DND-41 (cell line): ENCODE data around the gene EGF.

Source experiments
- ATAC-seq: fragments of 200-7000 bp; cut with Tn5 transposase; 3 replicates; pipeline ENCODE4 v1.9.1; 2021; ENCODE audit warnings: low read depth; ENCODE audit not compliant: insufficient read depth
- DNase-seq: peaks from one replicate; pipeline ENCODE4 v3.0.0-alpha.2; 2020
- H2AFZ ChIP-seq: 2 replicates; pipeline ENCODE4 v1.6.0; 2012; ENCODE audit warnings: low read depth, low read length
- H3K27ac ChIP-seq: 2 replicates; pipeline ENCODE4 v1.5.1; 2012; ENCODE audit warnings: low read length, inconsistent platforms
- H3K27me3 ChIP-seq: fragments of 200-600 bp; sonication (generic); 2 replicates; pipeline ENCODE4 v1.6.0; 2012; ENCODE audit warnings: low read length, mild to moderate bottlenecking, inconsistent platforms; ENCODE audit not compliant: insufficient read depth, poor library complexity
- H3K36me3 ChIP-seq: 2 replicates; pipeline ENCODE4 v1.5.1; 2012; ENCODE audit warnings: low read length, inconsistent platforms; ENCODE audit not compliant: insufficient read depth
- H3K4me1 ChIP-seq: 2 replicates; pipeline ENCODE4 v1.5.1; 2012; ENCODE audit warnings: mild to moderate bottlenecking, low read length; ENCODE audit not compliant: insufficient read depth
- H3K4me2 ChIP-seq: 2 replicates; pipeline ENCODE4 v1.6.0; 2012; ENCODE audit warnings: mild to moderate bottlenecking, moderate library complexity, low read length, inconsistent platforms; ENCODE audit not compliant: insufficient read depth
- H3K4me3 ChIP-seq, 2 experiments: fragments of 200-600 bp in 1 of 2; shearing (Covaris generic) in 1 of 2; 2 replicates each; pipeline ENCODE4 v1.5.1; 2012 to 2016; ENCODE audit warnings: inconsistent platforms in 2 of 2, low read length in 2 of 2, mild to moderate bottlenecking in 2 of 2, low read depth in 1 of 2, moderate library complexity in 1 of 2
- H3K79me2 ChIP-seq: 2 replicates; pipeline ENCODE4 v1.6.0; 2012; ENCODE audit warnings: low read length, inconsistent platforms; ENCODE audit not compliant: insufficient read depth
- H3K9ac ChIP-seq: 2 replicates; pipeline ENCODE4 v1.6.0; 2012; ENCODE audit warnings: low read depth, mild to moderate bottlenecking, inconsistent platforms, low read length, moderate library complexity
- H3K9me3 ChIP-seq: 2 replicates; pipeline ENCODE4 v1.5.1; 2012; ENCODE audit warnings: low read length, moderate library complexity, mild to moderate bottlenecking, inconsistent platforms; ENCODE audit not compliant: insufficient read depth, severe bottlenecking
- H4K20me1 ChIP-seq: 2 replicates; pipeline ENCODE4 v1.6.0; 2012; ENCODE audit warnings: low read length; ENCODE audit not compliant: insufficient read depth
- CTCF ChIP-seq: IDR thresholded peaks from 2 replicates; pipeline ENCODE4 v1.5.1; 2012; ENCODE audit warnings: borderline replicate concordance, low read length, moderate library complexity, mild to moderate bottlenecking; ENCODE audit not compliant: poor library complexity, severe bottlenecking; ENCODE audit errors: extremely low read depth
- EZH2 ChIP-seq: IDR thresholded peaks from 3 replicates; pipeline ENCODE4 v1.6.1; 2012; ENCODE audit warnings: borderline replicate concordance, low read depth, mild to moderate bottlenecking, moderate library complexity, low read length, inconsistent platforms; ENCODE audit not compliant: severe bottlenecking

Gene EGF

GRCh38 chr4:109886303-109886702, 26.4 kb upstream of the EGF start:
- no peak overlapping the region for H3K4me2 ChIP-seq
- no peak for TF ChIP-seq CTCF
- TF ChIP-seq EZH2, result no peak

GRCh38 chr4:109887071-109887470, 25.6 kb upstream of the EGF start:
- ATAC-seq (no peak), DNase-seq (no peak)
- no peaks in the 10 kb centered on the region for H3K27me3 ChIP-seq
- no peak overlapping the region for H3K27ac ChIP-seq
- no peak overlapping the region for H3K9ac ChIP-seq
- no peak overlapping the region for H3K4me3 ChIP-seq
- no peaks in the 10 kb centered on the region for H3K9me3 ChIP-seq
- H3K36me3 ChIP-seq, result no peaks in the 10 kb centered on the region
- TF ChIP-seq CTCF, result no peak
- no peak for TF ChIP-seq EZH2
- H3K4me1 ChIP-seq, result no peaks in the 10 kb centered on the region
- no peak overlapping the region for H2AFZ ChIP-seq
- no peaks in the 10 kb centered on the region for H3K79me2 ChIP-seq
- no peaks in the 10 kb centered on the region for H4K20me1 ChIP-seq
- H3K4me2 ChIP-seq, result no peak overlapping the region

More at GRCh38 chr4:109886303-109886702, 26.4 kb upstream of the EGF start:
- Histone ChIP-seq H3K27ac (no peak overlapping the region), H3K9me3 (no peaks in the 10 kb centered on the region), H2AFZ (no peak overlapping the region), H3K4me3 (no peak overlapping the region), H3K27me3 (no peaks in the 10 kb centered on the region), H4K20me1 (no peaks in the 10 kb centered on the region), H3K9ac (no peak overlapping the region), H3K79me2 (no peaks in the 10 kb centered on the region), H3K4me1 (no peaks in the 10 kb centered on the region), H3K36me3 (no peaks in the 10 kb centered on the region)
- DNase-seq (no peak), ATAC-seq (no peak)

- Histone ChIP-seq H3K9me3 (no peaks in the 10 kb centered on the region), H3K4me3 (no peak overlapping the region), H3K27me3 (no peaks in the 10 kb centered on the region), H3K4me2 (no peak overlapping the region), H3K4me1 (no peaks in the 10 kb centered on the region), H3K9ac (no peak overlapping the region), H3K27ac (no peak overlapping the region), H2AFZ (no peak overlapping the region), H4K20me1 (no peaks in the 10 kb centered on the region), H3K36me3 (no peaks in the 10 kb centered on the region), H3K79me2 (no peaks in the 10 kb centered on the region)
- DNase-seq (no peak), ATAC-seq (no peak)
- TF ChIP-seq CTCF (no peak), EZH2 (no peak)
Measured at GRCh38 chr4:109890076-109890475, 22.6 kb upstream of the EGF start.

- Histone ChIP-seq H3K27me3 (no peaks in the 10 kb centered on the region), H3K36me3 (no peaks in the 10 kb centered on the region), H2AFZ (no peak overlapping the region), H3K9me3 (peaks cover 4% of the 10 kb centered on the region), H3K4me2 (no peak overlapping the region), H4K20me1 (no peaks in the 10 kb centered on the region), H3K4me1 (no peaks in the 10 kb centered on the region), H3K4me3 (no peak overlapping the region), H3K27ac (no peak overlapping the region), H3K9ac (no peak overlapping the region), H3K79me2 (no peaks in the 10 kb centered on the region)
- TF ChIP-seq EZH2 (no peak), CTCF (no peak)
- DNase-seq (no peak), ATAC-seq (no peak)
Measured at GRCh38 chr4:109902559-109903251, 10.0 kb upstream of the EGF start.
